GM12891 (cell line): ENCODE measurements around the gene PAEP.

Source experiments
- POLR2A ChIP-seq: IDR thresholded peaks from 2 replicates; pipeline ENCODE4 v1.6.1; 2011; ENCODE audit warnings: low read depth, low read length, control low read depth
- POLR2AphosphoS5 ChIP-seq: IDR thresholded peaks from 2 replicates; pipeline ENCODE4 v1.6.1; 2011; ENCODE audit warnings: low read depth, low read length, control low read depth
- SPI1 ChIP-seq: IDR thresholded peaks from 2 replicates; pipeline ENCODE4 v1.6.1; 2011; ENCODE audit warnings: low read depth, low read length, control low read depth
- TAF1 ChIP-seq: IDR thresholded peaks from 2 replicates; pipeline ENCODE4 v1.6.1; 2011; ENCODE audit warnings: low read depth, low read length, control low read depth

- TF ChIP-seq POLR2AphosphoS5: no peak
- TF ChIP-seq POLR2A: no peak
- no peak for TF ChIP-seq TAF1
- TF ChIP-seq SPI1: no peak
These were observed 48.7 kb upstream of the PAEP start for GRCh38 chr9:135512904-135513303.
